ENCODE results near the gene DNAJB1. TPM values are rescaled to one million over a fixed set of nuclear protein-coding genes. Genes with fewer than 3 reads are reported as not detected.
A peak's percentile ranks its signal among the peaks of the same experiment; 100 is the strongest.

The DNAJB1 gene
- total and polyA plus RNA-seq, 10 of the 15 experiments (the other 5 are each of a cell fraction or from before 2014, with no cell fraction given), result 4.8 to 65.8 (median 34.9) TPM

DNA sequence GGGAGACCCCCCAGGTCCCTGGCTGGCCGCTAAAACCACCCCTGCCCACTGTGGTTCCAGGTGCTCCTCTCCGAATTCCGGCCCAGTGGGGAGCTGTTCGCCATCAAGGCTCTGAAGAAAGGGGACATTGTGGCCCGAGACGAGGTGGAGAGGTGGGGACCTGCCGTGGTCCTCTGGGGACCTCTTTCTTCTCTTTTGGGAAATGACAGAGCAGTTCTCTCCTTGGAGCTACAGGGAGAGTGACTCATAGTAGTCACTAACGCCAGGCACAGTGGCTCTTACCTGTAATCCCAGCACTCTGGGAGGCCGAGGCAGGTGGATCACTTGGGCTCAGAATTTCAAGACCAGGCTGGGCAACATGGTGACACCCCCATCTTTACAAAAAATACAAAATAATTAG, 50.4 kb downstream of the DNAJB1 start:
- H3K4me3 ChIP-seq, result no peak overlapping the region
- no peaks in the 10 kb centered on the region for H4K20me1 ChIP-seq (ENCODE audit: control insufficient read depth, insufficient read depth)
- DNase-seq (ENCODE audit: low read depth, low spot score) (no peak), ATAC-seq (no peak), FAIRE-seq (no peak)
- ChIA-PET POLR2A (no interaction called here), SMC1A (ENCODE audit: uncharacterized antibody, unreplicated experiment) (no interaction called here), RAD21 (ENCODE audit: unreplicated experiment) (interaction anchor here (1.2 kb wide), 1 partner anchor 38 kb away, joined by 3 read pairs; no protein-coding TSS in a partner anchor), CTCF (interaction anchor here (0.9 to 2.4 kb wide), 9 partner anchors 10 to 331 kb away, joined by 3 to 8 read pairs (median 3); partner anchors contain the start of gene ASF1B)
- intact Hi-C loops (cut with micrococcal nuclease; ENCODE audit: unreplicated experiment), result no loop called here
- no peaks in the 10 kb centered on the region for H3K4me1 ChIP-seq (ENCODE audit: control insufficient read depth, insufficient read depth, low read length)
- H3K79me2 ChIP-seq (ENCODE audit: control insufficient read depth, insufficient read depth, low read length), result no peaks in the 10 kb centered on the region
- no TSS peak for BruUV-seq (replicated peaks)
- in situ Hi-C loops (cut with MboI), result no loop called here
- 39% methylated on average over 9 of the region's 9 CpGs for WGBS (ENCODE audit: insufficient coverage, insufficient replicate concordance, low lambda C conversion rate, missing lambda C conversion rate)
- H2AFZ ChIP-seq (ENCODE audit: control insufficient read depth, low read depth, low read length), result no peak overlapping the region
- H3K27me3 ChIP-seq (replicated peaks in 1 of 2; ENCODE audit: control insufficient read depth in 2 of 2, insufficient read depth in 2 of 2, low read length in 1 of 2), result peaks cover 0 to under 1% of the 10 kb centered on the region in 2 experiments; a peak in 2 of 4 replicates
- no peak overlapping the region for H3K27ac ChIP-seq (ENCODE audit: control insufficient read depth, insufficient read depth)
- H3K4me2 ChIP-seq (ENCODE audit: control insufficient read depth, insufficient read depth), result no peak overlapping the region
- H3K9me3 ChIP-seq (replicated peaks; ENCODE audit: control insufficient read depth, insufficient read depth, low read length), result no peaks in the 10 kb centered on the region
- no peak overlapping the region for H3K9ac ChIP-seq (ENCODE audit: control insufficient read depth, insufficient read depth, low read length)
- TF ChIP-seq HDAC6 (IDR thresholded peaks at IDR 0.05; ENCODE audit: unreplicated experiment) (no peak), RAD21 (IDR thresholded peaks at IDR 0.05; ENCODE audit: insufficient read depth, low read depth, low read length) (0 out of 2 replicates have a peak, but pooled peaks have one; percentile 23)
- H3K36me3 ChIP-seq (ENCODE audit: control insufficient read depth in 2 of 2, insufficient read depth in 2 of 2, low read length in 1 of 2), result peaks cover 7 to 8% of the 10 kb centered on the region in 2 experiments; a peak in 3 of 4 replicates

DNA sequence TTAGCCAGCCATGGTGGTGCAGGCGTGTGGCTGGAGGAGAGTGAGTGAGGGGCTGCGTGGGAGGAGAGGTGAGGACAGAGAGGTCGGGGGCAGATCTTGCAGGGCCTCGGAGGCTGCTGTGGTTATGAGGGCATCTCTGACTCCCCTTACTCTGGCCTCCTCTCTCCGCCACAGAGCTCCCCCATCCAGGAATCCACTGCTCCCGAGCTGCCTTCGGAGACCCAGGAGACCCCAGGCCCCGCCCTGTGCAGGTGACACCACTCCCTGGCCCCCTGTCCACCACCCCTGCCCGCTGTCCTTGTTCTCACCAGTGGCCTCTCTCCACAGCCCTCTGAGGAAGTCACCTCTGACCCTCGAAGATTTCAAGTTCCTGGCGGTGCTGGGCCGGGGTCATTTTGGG, 50.8 kb downstream of the DNAJB1 start:
- BruUV-seq (replicated peaks), result no TSS peak
- TF ChIP-seq ZNF217 (IDR thresholded peaks at IDR 0.05), result no peak
- no peak for TF ChIP-seq HDAC2 (IDR thresholded peaks at IDR 0.05)
- no peak for TF ChIP-seq SRF (IDR thresholded peaks at IDR 0.05; ENCODE audit: low read depth in 2 of 2, low read length in 2 of 2)
- TF ChIP-seq SIX5 (IDR thresholded peaks at IDR 0.05; ENCODE audit: low read depth, low read length, severe bottlenecking), result no peak
- TF ChIP-seq KLF5 (IDR thresholded peaks at IDR 0.05; ENCODE audit: partially characterized antibody), result no peak
- TF ChIP-seq, protein P1, sequence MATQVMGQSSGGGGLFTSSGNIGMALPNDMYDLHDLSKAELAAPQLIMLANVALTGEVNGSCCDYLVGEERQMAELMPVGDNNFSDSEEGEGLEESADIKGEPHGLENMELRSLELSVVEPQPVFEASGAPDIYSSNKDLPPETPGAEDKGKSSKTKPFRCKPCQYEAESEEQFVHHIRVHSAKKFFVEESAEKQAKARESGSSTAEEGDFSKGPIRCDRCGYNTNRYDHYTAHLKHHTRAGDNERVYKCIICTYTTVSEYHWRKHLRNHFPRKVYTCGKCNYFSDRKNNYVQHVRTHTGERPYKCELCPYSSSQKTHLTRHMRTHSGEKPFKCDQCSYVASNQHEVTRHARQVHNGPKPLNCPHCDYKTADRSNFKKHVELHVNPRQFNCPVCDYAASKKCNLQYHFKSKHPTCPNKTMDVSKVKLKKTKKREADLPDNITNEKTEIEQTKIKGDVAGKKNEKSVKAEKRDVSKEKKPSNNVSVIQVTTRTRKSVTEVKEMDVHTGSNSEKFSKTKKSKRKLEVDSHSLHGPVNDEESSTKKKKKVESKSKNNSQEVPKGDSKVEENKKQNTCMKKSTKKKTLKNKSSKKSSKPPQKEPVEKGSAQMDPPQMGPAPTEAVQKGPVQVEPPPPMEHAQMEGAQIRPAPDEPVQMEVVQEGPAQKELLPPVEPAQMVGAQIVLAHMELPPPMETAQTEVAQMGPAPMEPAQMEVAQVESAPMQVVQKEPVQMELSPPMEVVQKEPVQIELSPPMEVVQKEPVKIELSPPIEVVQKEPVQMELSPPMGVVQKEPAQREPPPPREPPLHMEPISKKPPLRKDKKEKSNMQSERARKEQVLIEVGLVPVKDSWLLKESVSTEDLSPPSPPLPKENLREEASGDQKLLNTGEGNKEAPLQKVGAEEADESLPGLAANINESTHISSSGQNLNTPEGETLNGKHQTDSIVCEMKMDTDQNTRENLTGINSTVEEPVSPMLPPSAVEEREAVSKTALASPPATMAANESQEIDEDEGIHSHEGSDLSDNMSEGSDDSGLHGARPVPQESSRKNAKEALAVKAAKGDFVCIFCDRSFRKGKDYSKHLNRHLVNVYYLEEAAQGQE (IDR thresholded peaks at IDR 0.05; ENCODE audit: low read depth, low read length), result no peak
- no peak for TF ChIP-seq RCOR1 (conservative IDR thresholded peaks at IDR 0.05; ENCODE audit: low read depth, low read length)
- TF ChIP-seq ATF7 (IDR thresholded peaks at IDR 0.05; ENCODE audit: low read depth), result no peak
- 84% methylated on average over 8 of the region's 12 CpGs for WGBS (ENCODE audit: insufficient coverage, insufficient replicate concordance, low lambda C conversion rate, missing lambda C conversion rate)
- H3K4me2 ChIP-seq (ENCODE audit: control insufficient read depth, insufficient read depth), result no peak overlapping the region
- ATAC-seq, result no peak
- H3K4me3 ChIP-seq, result no peak overlapping the region
- SMC1A ChIA-PET (ENCODE audit: uncharacterized antibody, unreplicated experiment), result no interaction called here
- H3K9ac ChIP-seq (ENCODE audit: control insufficient read depth, insufficient read depth, low read length), result no peak overlapping the region
- intact Hi-C loops (cut with micrococcal nuclease; ENCODE audit: unreplicated experiment), result no loop called here
- no peaks in the 10 kb centered on the region for H4K20me1 ChIP-seq (ENCODE audit: control insufficient read depth, insufficient read depth)
- H3K9me3 ChIP-seq (replicated peaks; ENCODE audit: control insufficient read depth, insufficient read depth, low read length), result no peaks in the 10 kb centered on the region
- DNase-seq (ENCODE audit: low read depth, low spot score), result no peak
- no peak overlapping the region for H3K27ac ChIP-seq (ENCODE audit: control insufficient read depth, insufficient read depth)
- H3K79me2 ChIP-seq (ENCODE audit: control insufficient read depth, insufficient read depth, low read length), result no peaks in the 10 kb centered on the region
- POLR2A ChIA-PET, result interaction anchor here (0.5 to 0.6 kb wide), 2 partner anchors 71 to 1984 kb away, joined by 3 read pairs; no protein-coding TSS in a partner anchor
- RAD21 ChIA-PET (ENCODE audit: unreplicated experiment), result interaction anchor here (1.2 kb wide), 1 partner anchor 38 kb away, joined by 3 read pairs; no protein-coding TSS in a partner anchor
- peaks cover 7 to 8% of the 10 kb centered on the region in 2 experiments; a peak in 3 of 4 replicates for H3K36me3 ChIP-seq (ENCODE audit: control insufficient read depth in 2 of 2, insufficient read depth in 2 of 2, low read length in 1 of 2)
- no peaks in the 10 kb centered on the region for H3K27me3 ChIP-seq (replicated peaks in 1 of 2; ENCODE audit: control insufficient read depth in 2 of 2, insufficient read depth in 2 of 2, low read length in 1 of 2)
- H2AFZ ChIP-seq (ENCODE audit: control insufficient read depth, low read depth, low read length), result no peak overlapping the region
- H3K4me1 ChIP-seq (ENCODE audit: control insufficient read depth, insufficient read depth, low read length), result no peaks in the 10 kb centered on the region
- CTCF ChIA-PET, result interaction anchor here (0.6 to 2.4 kb wide), 6 partner anchors 13 to 599 kb away, joined by 3 to 8 read pairs (median 3); no protein-coding TSS in a partner anchor
- in situ Hi-C loops (cut with MboI), result no loop called here
- FAIRE-seq, result no peak
